HG02571 (cell line): ENCODE measurements around the gene FUCA1.
"Not testable (repeated sequence)": the region's sequence is repeated elsewhere in the genome, so short reads cannot be mapped to it uniquely, and the experiment has no call there.

ENCODE experiments used
- ATAC-seq: cut with Tn5 transposase; IDR thresholded peaks from one replicate; pipeline ENCODE4 v1.9.1; 2021; ENCODE audit warnings: mild to moderate bottlenecking, moderate library complexity; ENCODE audit not compliant: unreplicated experiment

The FUCA1 gene

GRCh38 chr1:23896491-23896890 lies 28.4 kb upstream of the FUCA1 start:
- no peak for ATAC-seq

- no peak for ATAC-seq
These were observed 27.9 kb upstream of the FUCA1 start for GRCh38 chr1:23895993-23896392.

- no peak for ATAC-seq
These were observed 27.0 kb upstream of the FUCA1 start for GRCh38 chr1:23895082-23895481.

- ATAC-seq = no peak
These were observed 21.0 kb upstream of the FUCA1 start for GRCh38 chr1:23889074-23889473.

- ATAC-seq = no peak
These were observed 17.1 kb upstream of the FUCA1 start for GRCh38 chr1:23885222-23885621.

DNA sequence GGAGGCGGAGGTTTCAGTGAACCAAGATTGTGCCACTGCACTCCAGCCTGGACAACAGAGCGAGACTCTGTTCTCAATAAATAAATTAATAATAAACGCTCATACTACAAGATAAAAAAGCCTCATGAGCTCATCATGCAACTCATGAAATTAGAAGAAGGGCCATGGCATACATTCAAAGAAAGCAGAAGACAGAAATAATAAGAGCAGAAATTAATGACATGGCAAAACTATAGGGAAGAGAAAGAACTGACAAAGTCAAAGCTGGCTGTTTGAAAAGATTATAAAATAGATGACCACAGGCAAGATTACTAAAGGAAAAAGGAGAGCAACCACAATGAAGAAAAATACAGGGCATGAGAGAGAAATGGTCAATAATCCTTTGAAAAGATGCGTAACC lies 14.7 kb upstream of the FUCA1 start:
- ATAC-seq = no peak

DNA sequence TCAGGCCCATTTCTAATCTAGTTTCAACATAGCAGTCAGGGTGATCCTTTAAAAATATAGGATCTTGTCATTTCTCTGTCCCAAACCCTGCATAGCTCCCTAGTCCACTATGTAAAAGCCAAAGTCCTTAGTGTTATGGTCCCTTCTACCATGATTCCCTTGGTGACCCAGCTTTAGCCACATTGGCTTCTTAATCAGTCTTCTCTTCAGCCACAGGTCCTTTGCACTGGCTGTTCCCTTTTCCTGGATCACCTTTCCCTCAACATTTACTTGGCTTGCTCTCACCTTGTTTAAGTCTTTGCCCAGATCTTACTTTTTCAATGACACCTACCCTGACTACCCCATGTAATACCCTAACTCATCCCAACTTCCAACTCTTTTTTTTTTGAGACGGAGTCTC lies 11.7 kb upstream of the FUCA1 start:
- no peak for ATAC-seq

DNA sequence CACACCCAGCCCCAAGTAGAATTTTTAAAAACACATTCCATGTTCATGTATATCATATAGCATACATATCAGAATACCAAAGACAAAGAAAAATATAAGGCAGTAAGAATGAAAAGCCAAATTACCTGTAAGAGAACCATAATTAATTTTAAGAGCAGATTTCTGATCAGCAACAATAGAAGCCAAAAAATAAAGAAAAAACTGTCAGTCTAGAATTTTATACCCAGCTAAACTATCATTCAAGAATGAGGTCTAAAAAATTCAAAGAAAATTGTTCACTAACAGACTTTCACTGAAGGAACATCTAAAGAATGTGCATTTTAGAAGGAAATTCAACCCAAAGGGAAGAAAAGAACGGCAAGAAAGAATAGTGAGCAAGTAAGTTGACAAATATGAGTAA lies 10.6 kb upstream of the FUCA1 start:
- no peak for ATAC-seq

DNA sequence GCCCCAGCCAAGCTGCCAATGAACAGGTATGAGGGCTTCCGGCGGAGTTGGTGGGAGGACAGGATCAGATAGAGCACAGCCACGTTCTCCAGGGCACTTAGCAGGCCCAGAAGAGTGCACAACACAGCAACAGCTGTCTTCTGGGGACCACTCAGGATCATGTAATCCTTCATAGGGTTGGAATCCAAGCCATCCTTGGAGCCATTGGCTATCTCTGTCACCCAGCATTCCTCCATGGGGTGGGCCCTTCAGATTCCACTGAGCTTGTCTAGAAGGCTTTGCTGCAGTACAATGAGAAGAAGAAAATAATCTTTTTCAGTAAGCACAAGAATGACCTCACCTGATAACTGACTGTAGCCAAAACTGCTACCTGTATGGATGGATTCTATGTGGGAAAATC lies 7.3 kb upstream of the FUCA1 start:
- no peak for ATAC-seq

- ATAC-seq = no peak
These were observed 4.3 kb upstream of the FUCA1 start for GRCh38 chr1:23872421-23872820.

DNA sequence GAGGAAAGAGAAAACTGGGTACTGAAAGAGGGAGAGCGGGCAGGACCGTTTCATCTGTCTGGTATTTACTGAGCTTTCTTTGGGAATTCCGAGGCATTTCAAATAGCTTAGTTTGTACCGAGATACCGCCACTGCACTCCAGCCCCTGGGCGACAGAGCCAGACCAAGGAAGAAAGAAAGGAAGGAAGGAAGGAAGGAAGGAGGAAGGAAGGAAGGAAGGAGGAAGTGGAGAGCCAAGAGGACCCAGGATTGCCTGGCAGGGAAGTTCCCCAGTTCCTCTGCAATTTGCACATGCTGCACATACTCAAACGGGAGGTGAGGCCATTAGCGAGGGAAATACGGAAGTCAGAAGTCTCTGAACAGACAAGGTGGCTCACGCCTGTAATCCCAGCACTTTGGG lies 961 bp upstream of the FUCA1 start:
- no peak for ATAC-seq

GRCh38 chr1:23868557-23869016 lies 497 bp upstream of the FUCA1 start:
- no peak for ATAC-seq

DNA sequence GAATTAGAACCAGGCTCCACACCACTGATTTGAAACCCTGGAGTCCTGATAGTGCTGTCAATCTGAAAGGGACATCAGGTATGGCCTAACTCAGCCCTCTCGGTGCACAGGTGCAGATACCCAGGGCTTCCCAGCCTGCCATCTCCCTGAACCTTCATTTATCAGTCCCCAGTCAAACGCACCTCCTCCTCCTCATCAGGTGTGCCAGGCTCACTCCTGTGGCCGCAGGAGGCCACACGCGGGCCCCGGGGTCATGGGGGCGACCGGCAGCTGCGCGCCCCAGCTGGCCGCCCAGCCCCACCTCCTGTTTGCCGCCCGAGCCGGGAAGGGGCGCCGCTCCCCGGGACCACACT lies 572 bp downstream of the FUCA1 start:
- no peak for ATAC-seq

- no peak for ATAC-seq
These were observed 2.6 kb downstream of the FUCA1 start for GRCh38 chr1:23865543-23865930.

DNA sequence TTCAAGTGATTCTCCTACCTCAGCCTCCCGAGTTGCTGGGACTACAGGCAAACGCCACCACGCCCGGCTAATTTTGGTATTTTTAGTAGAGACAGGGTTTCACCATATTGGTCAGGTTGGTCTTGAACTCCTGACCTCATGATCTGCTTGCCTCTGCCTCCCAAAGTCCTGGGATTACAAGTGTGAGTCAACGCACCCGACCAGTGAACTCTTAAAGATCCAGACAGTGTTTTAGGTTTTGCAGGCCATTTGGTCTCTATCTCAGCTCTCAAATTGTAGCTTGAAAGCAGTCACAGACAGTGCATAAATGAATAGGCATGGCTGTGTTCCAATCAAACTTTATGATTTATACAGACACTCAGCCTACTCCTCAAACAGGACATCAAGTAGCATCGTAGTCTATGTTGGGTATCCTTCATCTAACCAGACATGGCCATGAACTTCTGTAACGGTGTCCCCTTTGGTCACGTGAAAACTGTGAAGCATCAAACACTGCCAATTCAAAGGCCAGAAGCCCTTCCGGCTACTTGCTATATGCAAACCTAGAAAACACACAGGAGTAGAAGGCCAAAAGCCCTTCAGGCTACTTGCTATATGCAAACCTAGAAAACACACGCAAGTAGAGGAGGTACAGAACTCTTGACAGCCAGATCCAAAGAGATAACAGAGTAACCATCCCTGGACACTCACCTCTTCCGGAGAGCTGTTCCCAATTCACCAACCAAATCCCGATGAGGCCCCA lies 3.1 kb downstream of the FUCA1 start:
- ATAC-seq = no peak

DNA sequence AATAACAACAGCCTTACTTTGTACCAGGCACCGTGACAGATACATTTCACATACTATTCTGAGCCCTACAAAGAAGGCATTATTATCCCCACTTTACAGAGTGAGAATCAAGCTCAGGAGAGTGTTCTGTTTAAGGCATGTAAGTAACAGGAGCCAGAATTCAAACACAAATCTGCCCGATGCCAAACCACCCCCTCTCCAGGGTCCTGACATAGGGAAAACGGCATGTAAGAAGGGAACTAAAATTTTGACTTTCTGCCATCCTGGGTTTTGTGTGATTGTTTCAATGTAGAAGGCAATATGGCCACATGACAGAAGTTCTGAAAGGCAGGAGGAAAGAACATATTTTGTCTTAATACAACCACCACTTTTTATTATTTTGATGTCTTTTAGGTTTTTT lies 5.5 kb downstream of the FUCA1 start:
- ATAC-seq = no peak

DNA sequence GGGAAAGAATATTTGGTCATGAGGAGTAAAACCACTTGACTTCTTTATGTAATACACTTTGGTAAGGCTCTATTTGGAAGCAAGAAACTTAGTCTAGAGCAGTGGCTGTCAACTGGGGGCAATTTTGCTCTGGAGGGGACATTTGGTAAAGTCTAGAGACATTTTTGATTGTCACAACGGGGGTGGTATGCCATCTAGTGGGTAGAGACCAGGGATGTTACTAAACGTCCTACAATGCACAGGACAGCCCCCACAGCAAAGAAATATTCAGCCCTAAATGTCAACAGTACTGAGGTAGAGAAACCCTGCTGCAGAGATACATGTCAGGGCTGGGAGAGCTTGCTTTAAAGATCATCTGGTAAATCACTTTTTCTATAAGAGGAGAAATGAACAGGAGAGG lies 13.5 kb downstream of the FUCA1 start:
- ATAC-seq = no peak

DNA sequence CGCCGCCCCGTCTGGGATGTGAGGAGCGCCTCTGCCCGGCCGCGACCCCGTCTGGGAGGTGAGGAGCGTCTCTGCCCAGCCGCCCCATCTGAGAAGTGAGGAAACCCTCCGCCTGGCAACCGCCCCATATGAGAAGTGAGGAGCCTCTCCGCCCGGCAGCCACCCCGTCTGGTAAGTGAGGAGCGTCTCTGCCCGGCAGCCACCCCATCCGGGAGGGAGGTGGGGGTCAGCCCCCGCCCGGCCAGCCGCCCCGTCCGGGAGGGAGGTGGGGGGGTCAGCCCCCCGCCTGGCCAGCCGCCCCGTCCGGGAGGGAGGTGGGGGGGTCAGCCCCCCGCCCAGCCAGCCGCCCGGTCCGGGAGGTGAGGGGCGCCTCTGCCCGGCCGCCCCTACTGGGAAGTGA lies 15.0 kb downstream of the FUCA1 start:
- ATAC-seq = not testable (repeated sequence)

DNA sequence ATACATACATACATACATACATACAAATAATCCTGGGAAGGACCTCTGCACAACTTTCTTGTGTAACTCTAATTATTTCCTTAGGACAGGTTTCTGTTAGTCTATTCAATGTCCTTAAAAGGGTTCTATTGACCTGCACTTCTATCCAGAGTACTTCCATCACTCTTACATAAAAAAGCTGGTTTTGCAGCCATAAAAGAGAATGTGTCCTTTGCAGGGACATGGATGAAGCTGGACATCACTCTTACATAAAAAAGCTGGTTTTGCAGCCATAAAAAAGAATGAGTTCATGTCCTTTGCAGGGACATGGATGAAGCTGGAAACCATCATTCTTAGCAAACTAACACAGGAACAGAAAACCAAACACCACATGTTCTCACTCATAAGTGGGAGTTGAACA lies 16.7 kb downstream of the FUCA1 start:
- not testable (repeated sequence) for ATAC-seq

GRCh38 chr1:23848673-23849616 lies 19.1 kb downstream of the FUCA1 start:
- no peak for ATAC-seq

GRCh38 chr1:23847482-23848095 lies 20.5 kb downstream of the FUCA1 start:
- not testable (repeated sequence) for ATAC-seq

DNA sequence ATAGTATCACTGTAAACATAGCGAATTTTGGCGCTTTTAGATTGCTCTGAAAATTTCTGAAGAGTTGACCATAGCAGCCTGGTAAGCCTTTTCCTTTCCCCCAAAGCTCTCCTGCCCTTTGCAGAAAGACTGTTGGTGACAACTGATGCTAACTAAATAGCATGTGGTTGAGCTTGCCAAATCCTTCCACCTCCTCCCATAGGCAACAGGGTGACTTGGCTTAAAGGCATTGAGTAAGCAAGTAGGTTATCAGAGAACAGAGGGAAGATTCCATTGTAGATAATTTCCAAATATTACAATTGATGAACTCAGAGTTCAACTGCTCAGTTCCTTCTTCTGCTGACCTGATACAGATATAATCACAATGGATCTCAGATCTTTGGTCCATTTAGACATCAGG lies 22.9 kb downstream of the FUCA1 start:
- no peak for ATAC-seq
